Measurements from ENCODE around the gene YOD1. TPM values are rescaled to one million over a fixed set of nuclear protein-coding genes. Genes with fewer than 3 reads are reported as not detected.
"Not testable (repeated sequence)": the region's sequence is repeated elsewhere in the genome, so short reads cannot be mapped to it uniquely, and the experiment has no call there.

The YOD1 gene
- polyA plus RNA-seq, 6 donors from 2014 or later, result 1.3 to 3.5 (median 1.8) TPM

DNA sequence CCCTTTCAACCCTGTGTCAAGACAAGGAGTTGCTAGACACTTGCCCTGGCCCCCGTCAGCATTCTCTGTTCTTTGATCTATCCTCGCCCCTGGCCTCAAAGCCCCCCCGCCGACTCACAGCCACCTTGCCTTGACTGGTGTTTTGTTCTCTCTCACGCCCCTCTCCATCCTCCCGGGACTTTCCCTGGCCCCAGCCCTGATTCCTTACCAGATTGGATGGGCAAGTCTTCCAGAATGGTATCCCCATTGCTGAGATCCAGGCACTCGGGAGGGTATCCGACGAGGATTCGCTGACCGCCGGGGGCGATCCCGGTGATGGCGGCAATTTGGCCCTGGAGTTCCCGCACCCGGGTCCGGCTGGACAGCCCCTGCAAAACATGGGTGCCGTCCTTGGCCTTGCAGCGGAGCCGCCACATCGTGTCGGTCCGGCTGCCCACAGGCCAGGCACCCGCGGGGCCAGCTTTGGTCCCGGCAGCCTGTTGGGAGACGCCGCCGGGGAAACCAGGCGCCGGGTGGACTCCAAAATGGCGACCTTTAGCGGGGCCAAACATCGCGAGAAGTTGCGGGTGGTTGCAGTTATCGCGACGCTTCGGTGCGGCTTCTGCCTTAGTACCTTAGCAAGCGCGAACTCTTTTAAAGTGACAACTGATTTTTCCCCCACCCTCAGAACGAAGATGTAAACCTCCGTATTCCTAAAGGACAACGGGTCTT is 373 bp downstream of the YOD1 start:
- Mint-ChIP-seq H3K4me3 (peak overlapping the region; percentile 93 to 100 (median 97)), H3K9me3 (peaks cover 0 to 3% (median 0%) of the 10 kb centered on the region in 7 donors), H3K4me1 (peaks cover 38 to 69% (median 54%) of the 10 kb centered on the region in 3 donors), H3K27me3 (no peaks in the 10 kb centered on the region), H3K36me3 (peaks cover 0 to 4% of the 10 kb centered on the region in 2 donors), H3K27ac (peak overlapping the region; percentile 47 to 97 (median 92))
- DNase-seq, result peak; percentile 79
- ATAC-seq (ENCODE audit: low read depth in 2 of 2), result peak; percentile 22 to 35

DNA sequence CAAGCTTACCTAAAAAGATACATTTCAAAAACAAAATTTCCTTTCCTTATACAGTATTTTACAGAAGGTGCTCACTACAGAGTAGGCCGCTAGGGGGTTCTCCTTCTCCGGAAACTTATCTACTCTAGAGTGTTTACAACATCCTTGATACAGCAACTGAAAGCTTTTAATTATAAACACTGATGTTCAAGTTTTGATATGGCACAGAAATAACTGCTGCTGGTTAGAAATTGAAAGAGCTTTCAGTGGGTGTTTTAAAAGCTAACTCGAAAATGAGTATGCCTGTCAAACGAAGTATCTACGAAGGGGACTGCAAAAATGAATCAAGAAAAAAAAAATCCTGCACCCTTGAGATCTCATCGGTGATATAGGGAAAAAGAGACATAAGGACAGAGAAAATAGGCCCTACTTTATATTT is 1.0 kb downstream of the YOD1 start:
- H3K36me3 Mint-ChIP-seq, result peaks cover 0 to 4% of the 10 kb centered on the region in 2 donors
- peak; percentile 9 to 15 for ATAC-seq (ENCODE audit: low read depth in 2 of 2)
- H3K4me1 Mint-ChIP-seq, result peaks cover 35 to 62% (median 54%) of the 10 kb centered on the region in 3 donors
- no peaks in the 10 kb centered on the region for H3K27me3 Mint-ChIP-seq
- peaks cover 0 to 3% (median 0%) of the 10 kb centered on the region in 7 donors for H3K9me3 Mint-ChIP-seq
- peak overlapping the region; percentile 58 to 97 (median 92) for H3K27ac Mint-ChIP-seq
- peak overlapping the region; percentile 93 to 100 (median 97) for H3K4me3 Mint-ChIP-seq
- DNase-seq, result peak; percentile 46

DNA sequence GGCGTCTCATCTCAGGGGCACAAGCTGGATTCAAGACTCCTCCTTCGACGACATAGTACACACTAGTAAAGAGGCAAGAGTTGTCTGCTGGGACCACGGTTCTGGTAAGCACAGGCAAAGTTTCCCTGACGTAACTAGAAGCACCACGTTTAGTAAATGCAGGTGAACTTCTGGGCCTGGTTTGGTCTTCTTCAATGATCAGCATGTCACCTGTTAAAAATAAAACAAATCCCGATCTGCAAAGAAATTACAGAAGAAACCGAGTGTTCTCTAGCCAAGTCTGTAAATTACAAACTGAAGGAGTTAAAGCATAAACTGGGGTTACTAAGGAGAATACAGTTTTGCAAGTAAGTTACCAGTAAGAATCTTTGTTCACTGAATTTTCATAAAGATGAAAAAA is 1.5 kb downstream of the YOD1 start:
- Mint-ChIP-seq H3K27me3 (no peaks in the 10 kb centered on the region), H3K27ac (peak overlapping the region in 1 of 6 donors; percentile 91), H3K4me3 (peak overlapping the region in 6 of 8 donors; percentile 42 to 100 (median 97)), H3K9me3 (peaks cover 0 to 3% (median 0%) of the 10 kb centered on the region in 7 donors), H3K36me3 (peaks cover 0 to 4% of the 10 kb centered on the region in 2 donors), H3K4me1 (peaks cover 31 to 58% (median 49%) of the 10 kb centered on the region in 3 donors)
- DNase-seq (no peak), ATAC-seq (ENCODE audit: low read depth in 2 of 2) (no peak)

DNA sequence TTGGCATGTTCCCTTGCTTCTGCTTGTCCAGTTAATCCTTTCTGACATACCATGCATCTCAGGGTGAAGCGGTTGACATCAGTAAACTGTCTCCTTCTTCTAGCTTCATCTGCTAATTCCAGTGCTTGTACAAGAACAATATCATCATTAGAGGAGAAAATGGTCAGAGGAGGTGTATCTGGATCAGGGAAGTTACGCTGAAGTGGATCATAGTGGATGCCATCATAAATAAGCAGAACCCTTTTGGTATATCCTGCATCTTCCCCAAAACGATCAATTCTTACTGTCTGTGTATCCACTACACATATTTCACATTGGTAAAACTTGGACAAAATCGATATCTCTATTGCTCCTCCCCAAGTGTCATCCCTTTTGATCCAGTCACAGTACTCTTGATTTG is 2.0 kb downstream of the YOD1 start:
- H3K9me3 Mint-ChIP-seq, result peaks cover 0 to 3% (median 0%) of the 10 kb centered on the region in 7 donors

DNA sequence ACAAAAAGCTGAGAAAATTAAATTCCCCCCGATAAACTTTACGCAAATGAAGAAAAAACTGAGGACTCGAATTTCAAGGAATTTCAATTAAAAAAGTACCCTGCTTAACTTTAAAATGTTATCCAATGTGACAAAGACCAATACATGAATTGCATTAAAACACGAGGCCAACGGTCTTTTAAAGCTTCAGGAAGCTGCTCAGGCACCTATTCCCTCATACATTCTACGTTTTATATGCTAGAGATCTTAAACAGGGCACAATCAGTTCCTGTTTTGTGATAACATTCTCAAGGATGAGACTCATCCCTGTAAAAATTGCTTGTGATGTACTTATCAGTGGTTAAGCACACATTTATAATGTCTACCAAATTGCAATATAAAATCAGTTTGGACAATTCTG is 3.0 kb downstream of the YOD1 start:
- Mint-ChIP-seq H3K27ac (no peak overlapping the region), H3K4me1 (peaks cover 18 to 43% (median 38%) of the 10 kb centered on the region in 3 donors), H3K36me3 (peaks cover 0 to 4% of the 10 kb centered on the region in 2 donors), H3K27me3 (no peaks in the 10 kb centered on the region), H3K9me3 (peaks cover 0 to 3% (median 0%) of the 10 kb centered on the region in 7 donors), H3K4me3 (no peak overlapping the region)
- DNase-seq (no peak), ATAC-seq (ENCODE audit: low read depth in 2 of 2) (no peak)

More for the DNA sequence above, 2.0 kb downstream of the YOD1 start:
- DNase-seq (no peak), ATAC-seq (ENCODE audit: low read depth in 2 of 2) (no peak)
- peaks cover 0 to 4% of the 10 kb centered on the region in 2 donors for H3K36me3 Mint-ChIP-seq
- H3K4me3 Mint-ChIP-seq, result peak overlapping the region in 2 of 8 donors; percentile 98 to 100
- H3K27ac Mint-ChIP-seq, result peak overlapping the region in 1 of 6 donors; percentile 15
- no peaks in the 10 kb centered on the region for H3K27me3 Mint-ChIP-seq
- H3K4me1 Mint-ChIP-seq, result peaks cover 26 to 53% (median 45%) of the 10 kb centered on the region in 3 donors

DNA sequence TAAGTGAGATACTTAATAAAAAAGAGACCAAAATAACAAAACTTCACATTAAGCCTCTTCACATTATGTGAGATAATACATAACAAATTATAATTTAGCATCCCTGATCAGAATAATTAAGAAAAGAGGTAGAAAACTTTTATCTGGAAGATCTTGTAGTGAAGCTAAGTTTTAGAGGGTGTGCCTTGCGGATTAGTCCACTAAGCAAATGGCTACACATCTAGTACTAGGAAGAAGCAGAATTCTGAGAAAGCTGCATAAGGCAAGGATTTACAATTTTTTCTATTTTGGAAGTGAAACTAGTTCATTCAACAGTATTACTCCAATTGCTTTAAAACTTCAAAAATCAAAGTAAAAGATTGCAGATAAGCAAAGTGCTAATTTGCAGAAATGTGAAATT is 3.5 kb downstream of the YOD1 start:
- peak overlapping the region in 1 of 8 donors; percentile 18 for H3K4me3 Mint-ChIP-seq
- peaks cover 0 to 4% of the 10 kb centered on the region in 2 donors for H3K36me3 Mint-ChIP-seq
- DNase-seq, result no peak
- no peak overlapping the region for H3K27ac Mint-ChIP-seq
- peaks cover 0 to 3% (median 0%) of the 10 kb centered on the region in 7 donors for H3K9me3 Mint-ChIP-seq
- no peaks in the 10 kb centered on the region for H3K27me3 Mint-ChIP-seq
- H3K4me1 Mint-ChIP-seq, result peaks cover 16 to 37% (median 34%) of the 10 kb centered on the region in 3 donors
- no peak for ATAC-seq (ENCODE audit: low read depth in 2 of 2)

DNA sequence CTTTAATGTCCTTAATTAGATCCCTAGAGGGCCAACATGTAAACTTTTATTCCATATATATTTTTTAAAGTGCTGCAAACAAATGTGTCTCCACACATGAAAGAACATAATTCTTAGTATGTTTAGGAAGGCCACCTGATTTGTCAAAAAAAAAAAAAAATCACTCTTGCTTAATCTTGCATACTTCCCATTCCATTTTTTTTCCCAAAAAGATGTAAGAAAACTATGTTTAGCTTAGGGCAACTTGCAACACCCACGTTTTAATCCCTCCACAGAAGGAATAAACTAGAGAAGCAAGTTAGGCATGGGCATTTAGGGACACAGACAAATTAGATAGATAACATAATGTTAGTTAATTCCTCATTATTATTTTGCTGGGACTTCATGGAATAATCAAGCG is 5.6 kb downstream of the YOD1 start:
- no peak for DNase-seq
- H3K4me1 Mint-ChIP-seq, result peaks cover 12 to 21% (median 17%) of the 10 kb centered on the region in 3 donors
- peak overlapping the region in 1 of 6 donors; percentile 33 for H3K27ac Mint-ChIP-seq

DNA sequence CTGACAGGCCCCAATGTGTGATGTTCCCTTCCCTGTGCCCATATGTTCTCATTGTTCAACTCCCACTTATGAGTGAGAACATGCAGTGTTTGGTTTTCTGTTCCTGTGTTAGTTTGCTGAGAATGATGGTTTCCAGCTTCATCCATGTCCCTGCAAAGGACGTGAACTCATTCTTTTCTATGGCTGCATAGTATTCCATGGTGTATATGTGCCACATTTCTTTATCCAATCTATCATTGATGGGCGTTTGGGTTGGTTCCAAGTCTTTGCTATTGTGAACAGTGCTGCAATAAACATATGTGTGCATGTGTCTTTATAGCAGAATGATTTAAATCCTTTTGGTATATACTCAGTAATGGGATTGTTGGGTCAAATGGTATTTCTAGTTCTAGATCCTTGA is 9.6 kb downstream of the YOD1 start:
- not testable (repeated sequence) for H3K9me3 Mint-ChIP-seq; H3K27ac Mint-ChIP-seq; H3K36me3 Mint-ChIP-seq; H3K4me1 Mint-ChIP-seq; ATAC-seq (ENCODE audit: low read depth in 2 of 2); H3K27me3 Mint-ChIP-seq; DNase-seq; H3K4me3 Mint-ChIP-seq

More for the DNA sequence above, 5.6 kb downstream of the YOD1 start:
- Mint-ChIP-seq H3K9me3 (no peaks in the 10 kb centered on the region), H3K36me3 (peaks cover 0 to 4% of the 10 kb centered on the region in 2 donors), H3K27me3 (no peaks in the 10 kb centered on the region), H3K4me3 (no peak overlapping the region)
- ATAC-seq (ENCODE audit: low read depth in 2 of 2), result no peak

DNA sequence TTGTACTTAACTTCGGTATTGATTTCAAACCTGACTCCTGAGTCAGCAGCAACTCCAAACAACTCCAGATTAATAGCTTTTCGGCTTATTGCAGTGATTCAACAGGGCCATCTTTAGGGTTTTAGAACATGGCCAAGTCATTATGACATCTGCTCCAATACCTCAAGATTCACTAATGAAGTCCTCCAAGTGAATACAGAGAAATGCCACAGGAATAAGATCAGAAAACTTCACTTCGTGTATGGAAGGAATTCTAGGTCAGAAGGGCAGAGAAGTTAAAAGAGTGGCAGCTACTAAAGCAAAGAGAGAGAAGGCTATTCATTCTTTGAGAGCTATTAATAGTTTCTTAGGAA is 10.9 kb downstream of the YOD1 start:
- Mint-ChIP-seq H3K27me3 (peaks cover 0 to 5% (median 2%) of the 10 kb centered on the region in 3 donors), H3K4me3 (no peak overlapping the region), H3K27ac (peak overlapping the region in 1 of 6 donors; percentile 84), H3K9me3 (no peaks in the 10 kb centered on the region), H3K36me3 (no peaks in the 10 kb centered on the region), H3K4me1 (peaks cover 0 to 3% (median 0%) of the 10 kb centered on the region in 3 donors)
- DNase-seq (no peak), ATAC-seq (ENCODE audit: low read depth in 2 of 2) (no peak)

DNA sequence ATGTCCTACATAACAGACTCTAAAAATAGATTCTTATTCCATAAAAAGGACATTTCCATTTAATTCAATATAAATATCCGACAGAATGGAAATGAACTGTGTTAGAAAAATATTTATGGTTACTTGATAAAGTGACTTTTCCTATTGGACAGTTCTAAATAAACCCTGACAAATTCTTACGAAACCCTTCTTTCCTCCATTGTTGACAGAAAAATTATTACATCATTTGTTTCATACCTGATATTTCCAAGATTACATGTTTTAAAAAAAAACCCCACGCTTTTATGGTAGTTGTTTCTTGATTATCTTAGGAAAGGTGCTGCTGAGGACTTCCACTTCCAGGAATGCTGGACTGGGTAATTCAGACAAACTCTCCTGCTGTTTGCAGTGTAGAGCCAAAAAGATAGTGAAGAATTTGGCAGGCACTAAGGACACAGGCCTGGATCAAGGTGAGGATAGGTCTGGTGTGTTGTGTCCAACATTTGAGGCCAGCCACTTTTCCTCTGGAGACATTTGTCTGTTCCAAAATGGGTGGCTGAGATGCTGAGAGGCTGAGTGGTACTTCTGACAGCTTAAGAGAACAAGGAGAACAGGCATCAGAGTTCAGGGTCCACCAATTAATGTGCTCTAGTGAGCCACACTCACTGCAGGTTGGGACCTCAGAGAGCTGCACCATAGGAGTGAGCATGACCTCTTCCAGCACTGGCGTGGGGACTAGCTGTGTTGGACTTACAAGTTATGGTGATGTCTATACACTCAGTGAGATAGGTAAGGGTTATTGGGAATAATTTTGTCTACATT is 11.4 kb downstream of the YOD1 start:
- H3K36me3 Mint-ChIP-seq, result no peaks in the 10 kb centered on the region
- ATAC-seq (ENCODE audit: low read depth in 2 of 2) (no peak), DNase-seq (no peak)
- H3K4me3 Mint-ChIP-seq, result no peak overlapping the region
- H3K4me1 Mint-ChIP-seq, result peaks cover 0 to 3% (median 0%) of the 10 kb centered on the region in 3 donors
- H3K9me3 Mint-ChIP-seq, result no peaks in the 10 kb centered on the region
- H3K27me3 Mint-ChIP-seq, result peaks cover 0 to 10% (median 8%) of the 10 kb centered on the region in 3 donors
- no peak overlapping the region for H3K27ac Mint-ChIP-seq

DNA sequence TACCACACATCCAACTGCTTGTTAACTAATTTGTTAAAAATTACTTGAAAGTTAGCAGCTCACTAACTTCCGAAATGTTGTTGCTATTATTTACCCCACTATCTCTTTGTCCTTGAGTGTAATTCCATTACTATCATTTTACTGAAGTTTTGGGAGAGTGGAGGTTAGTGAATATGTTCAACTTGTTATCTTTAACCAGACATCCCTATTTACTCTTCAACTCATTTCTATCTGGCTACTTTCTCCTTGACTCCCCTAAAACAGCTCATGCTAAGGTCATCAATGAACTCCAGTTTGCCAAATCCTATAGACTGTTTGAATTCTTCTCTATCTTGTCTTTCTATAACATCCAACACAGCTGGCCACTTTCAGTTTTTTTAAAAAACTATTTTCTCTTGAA is 14.1 kb downstream of the YOD1 start:
- no peaks in the 10 kb centered on the region for H3K9me3 Mint-ChIP-seq
- no peaks in the 10 kb centered on the region for H3K36me3 Mint-ChIP-seq
- H3K4me3 Mint-ChIP-seq, result no peak overlapping the region
- no peak overlapping the region for H3K27ac Mint-ChIP-seq
- H3K27me3 Mint-ChIP-seq, result peaks cover 12 to 30% (median 17%) of the 10 kb centered on the region in 3 donors
- DNase-seq (no peak), ATAC-seq (ENCODE audit: low read depth in 2 of 2) (no peak)
- H3K4me1 Mint-ChIP-seq, result no peaks in the 10 kb centered on the region

DNA sequence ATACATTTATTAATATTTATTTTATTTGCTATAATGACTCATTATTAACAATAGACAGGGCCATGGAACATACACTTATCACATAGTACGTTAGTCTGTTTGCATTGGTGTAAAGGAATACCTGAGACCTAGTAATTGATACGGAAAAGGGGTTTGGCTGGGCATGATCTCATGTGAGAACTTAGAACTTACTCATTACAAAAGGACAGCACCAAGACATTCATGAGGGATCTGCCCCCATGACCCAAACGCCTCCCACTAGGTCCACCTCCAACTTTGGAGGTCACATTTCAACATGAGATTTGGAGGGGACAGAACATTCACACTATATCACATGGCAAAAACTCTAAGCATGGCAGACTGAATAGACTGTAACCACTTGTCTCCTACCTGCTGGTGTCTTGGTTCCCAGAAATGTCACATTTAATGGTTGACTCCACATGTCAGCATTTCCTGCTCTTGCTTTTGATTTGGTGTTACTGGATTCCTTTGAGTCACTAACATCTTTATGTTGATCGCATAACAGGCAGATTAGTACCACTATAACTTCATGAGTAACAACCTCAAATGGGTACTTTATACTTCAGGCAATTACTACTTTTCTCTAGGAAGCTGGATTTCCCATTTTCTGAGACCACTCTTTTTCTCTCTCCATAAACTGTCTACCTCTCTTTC is 15.0 kb downstream of the YOD1 start:
- H3K36me3 Mint-ChIP-seq, result no peaks in the 10 kb centered on the region
- H3K27ac Mint-ChIP-seq, result no peak overlapping the region
- no peak overlapping the region for H3K4me3 Mint-ChIP-seq
- no peak for ATAC-seq (ENCODE audit: low read depth in 2 of 2)
- H3K9me3 Mint-ChIP-seq, result no peaks in the 10 kb centered on the region
- H3K4me1 Mint-ChIP-seq, result no peaks in the 10 kb centered on the region
- DNase-seq, result no peak
- H3K27me3 Mint-ChIP-seq, result peaks cover 20 to 38% (median 22%) of the 10 kb centered on the region in 3 donors

DNA sequence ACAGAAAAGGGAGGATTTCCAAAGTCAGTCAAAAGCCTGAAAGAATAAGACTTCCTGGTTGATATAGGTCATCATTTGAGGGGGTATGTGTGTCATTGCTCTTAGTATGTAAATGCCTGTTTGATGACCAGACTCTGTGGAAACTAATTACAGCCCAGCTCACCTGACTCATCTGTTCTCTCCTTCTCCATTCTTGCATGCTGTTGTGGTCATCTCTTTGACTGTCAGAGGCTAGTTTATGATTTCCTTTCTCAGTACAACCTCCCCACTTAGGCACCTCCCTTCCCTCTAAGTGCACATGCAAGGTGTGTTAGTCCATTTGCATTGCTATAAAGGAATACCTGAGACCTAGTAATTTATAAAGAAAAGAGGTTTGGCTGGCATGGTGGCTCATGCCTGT is 16.0 kb downstream of the YOD1 start:
- Mint-ChIP-seq H3K27ac (peak overlapping the region in 1 of 6 donors; percentile 9), H3K27me3 (peaks cover 30 to 49% (median 30%) of the 10 kb centered on the region in 3 donors), H3K36me3 (no peaks in the 10 kb centered on the region), H3K4me3 (no peak overlapping the region), H3K4me1 (no peaks in the 10 kb centered on the region), H3K9me3 (no peaks in the 10 kb centered on the region)
- ATAC-seq (ENCODE audit: low read depth in 2 of 2) (no peak), DNase-seq (no peak)

Measured in naive B cell (primary cell).